NCI-H2171 treated with DMSO at 0.1 percent for 48 hours (cell line): Measurements from ENCODE around the gene AFF1.
"Not testable (repeated sequence)": the region's sequence is repeated elsewhere in the genome, so short reads cannot be mapped to it uniquely, and the experiment has no call there.

Experiments used
- DNase-seq: peaks from one replicate; lab custom pipeline; 2025; lab: John Stamatoyannopoulos, UW

Gene AFF1

DNA sequence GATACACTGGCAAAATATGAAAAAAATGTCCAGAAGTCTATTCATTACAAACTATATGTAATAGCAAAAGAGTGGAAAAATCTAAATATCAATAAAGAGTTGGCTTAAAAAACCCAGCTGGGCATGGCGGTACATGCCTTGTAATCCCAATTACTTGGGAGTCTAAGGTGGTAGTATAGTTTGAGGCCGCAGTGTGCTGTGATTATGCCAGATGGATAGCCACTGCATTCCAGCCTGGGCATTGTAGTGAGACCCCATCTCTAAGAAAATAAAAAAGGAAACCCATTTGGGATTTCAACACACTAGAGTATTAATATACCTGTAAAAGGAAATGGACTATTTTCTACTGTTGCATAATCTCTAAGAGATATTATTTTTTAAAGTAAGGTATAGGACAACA, 45.4 kb downstream of the AFF1 start:
- DNase-seq, result no peak

GRCh38 chr4:86981789-86982188, 47.0 kb downstream of the AFF1 start:
- DNase-seq, result no peak

DNA sequence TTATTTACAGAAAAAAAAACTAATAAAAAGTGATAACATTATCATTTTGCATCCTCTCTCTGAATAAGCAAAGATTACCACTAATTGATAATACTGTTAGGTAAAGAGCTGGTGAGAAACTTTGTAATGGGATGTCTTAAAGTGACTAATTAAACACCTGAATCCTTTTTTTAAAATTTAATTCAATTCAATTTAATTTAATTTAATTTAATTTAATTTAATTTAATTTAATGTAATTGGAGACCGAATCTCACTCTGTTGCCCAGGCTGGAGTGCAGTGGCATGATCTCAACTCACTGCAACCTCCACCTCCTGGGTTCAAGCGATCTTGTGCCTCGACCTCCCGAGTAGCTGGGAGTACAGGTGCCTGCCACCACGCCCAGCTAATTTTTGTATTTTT, 51.0 kb downstream of the AFF1 start:
- not testable (repeated sequence) for DNase-seq

DNA sequence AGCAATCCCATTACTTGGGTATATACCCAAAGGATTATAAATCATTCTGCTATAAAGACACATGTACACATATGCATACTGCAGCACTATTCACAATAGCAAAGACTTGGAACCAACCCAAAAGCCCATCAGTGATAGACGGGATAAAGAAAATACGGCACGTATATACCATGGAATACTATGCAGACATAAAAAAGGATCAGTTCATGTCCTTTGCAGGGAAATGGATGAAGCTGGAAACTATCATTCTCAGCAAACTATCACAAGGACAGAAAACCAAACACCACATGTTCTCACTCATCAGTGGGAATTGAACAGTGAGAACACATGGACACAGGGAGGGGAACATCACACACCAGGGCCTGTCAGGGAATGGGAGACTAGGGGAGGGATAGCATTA, 54.8 kb downstream of the AFF1 start:
- DNase-seq, result not testable (repeated sequence)

DNA sequence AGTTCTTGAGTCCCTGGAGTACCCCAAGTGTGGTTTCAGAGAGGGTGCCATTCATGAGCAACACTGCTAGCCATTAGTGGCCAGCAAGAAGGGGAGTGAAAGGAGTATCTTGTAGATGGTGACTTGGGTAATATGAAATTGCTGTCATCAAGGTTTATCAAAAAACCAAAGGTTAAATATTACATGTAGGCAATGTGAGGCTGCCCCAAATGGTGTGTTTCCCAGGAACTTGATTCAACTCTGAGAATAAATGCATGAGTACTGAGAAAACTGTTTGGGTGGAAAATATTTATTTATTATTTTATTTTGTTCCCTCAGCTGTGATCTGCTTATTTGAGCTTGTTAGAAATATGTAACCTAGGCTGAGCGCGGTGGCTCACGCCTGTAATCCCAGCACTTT, 55.7 kb downstream of the AFF1 start:
- no peak for DNase-seq

GRCh38 chr4:86991994-86992393, 57.2 kb downstream of the AFF1 start:
- DNase-seq, result no peak

GRCh38 chr4:86993909-86994681, 59.3 kb downstream of the AFF1 start:
- no peak for DNase-seq

GRCh38 chr4:86994686-86995085, 59.9 kb downstream of the AFF1 start:
- DNase-seq, result no peak

- not testable (repeated sequence) for DNase-seq
These were observed 61.7 kb downstream of the AFF1 start for GRCh38 chr4:86996510-86996909.

- DNase-seq, result no peak
These were observed 64.4 kb downstream of the AFF1 start for GRCh38 chr4:86999136-86999643.

- no peak for DNase-seq
These were observed 67.9 kb downstream of the AFF1 start for GRCh38 chr4:87002682-87003043.

- DNase-seq, result no peak
These were observed 68.5 kb downstream of the AFF1 start for GRCh38 chr4:87003266-87003665.

DNA sequence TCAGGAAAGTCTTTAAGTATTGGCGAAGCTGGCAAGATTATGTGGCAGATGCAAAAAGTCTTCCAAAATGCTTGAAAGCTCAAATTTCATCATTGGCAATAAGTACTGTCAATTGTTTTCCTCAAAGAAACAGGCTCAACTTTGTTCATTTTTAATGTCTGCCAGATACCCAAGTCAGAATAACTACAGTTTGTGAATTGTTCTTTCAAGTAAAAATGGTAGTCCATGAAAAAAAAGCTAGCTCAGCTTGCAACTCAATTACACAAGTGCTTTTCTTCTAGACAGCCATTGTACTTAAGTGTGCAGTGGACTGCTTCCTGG, 70.5 kb downstream of the AFF1 start:
- no peak for DNase-seq

GRCh38 chr4:87005690-87006425, 71.0 kb downstream of the AFF1 start:
- DNase-seq, result no peak

GRCh38 chr4:87006426-87006675, 71.5 kb downstream of the AFF1 start:
- no peak for DNase-seq

- peak; percentile 85 for DNase-seq
These were observed 72.1 kb downstream of the AFF1 start for GRCh38 chr4:87006676-87007527.

DNA sequence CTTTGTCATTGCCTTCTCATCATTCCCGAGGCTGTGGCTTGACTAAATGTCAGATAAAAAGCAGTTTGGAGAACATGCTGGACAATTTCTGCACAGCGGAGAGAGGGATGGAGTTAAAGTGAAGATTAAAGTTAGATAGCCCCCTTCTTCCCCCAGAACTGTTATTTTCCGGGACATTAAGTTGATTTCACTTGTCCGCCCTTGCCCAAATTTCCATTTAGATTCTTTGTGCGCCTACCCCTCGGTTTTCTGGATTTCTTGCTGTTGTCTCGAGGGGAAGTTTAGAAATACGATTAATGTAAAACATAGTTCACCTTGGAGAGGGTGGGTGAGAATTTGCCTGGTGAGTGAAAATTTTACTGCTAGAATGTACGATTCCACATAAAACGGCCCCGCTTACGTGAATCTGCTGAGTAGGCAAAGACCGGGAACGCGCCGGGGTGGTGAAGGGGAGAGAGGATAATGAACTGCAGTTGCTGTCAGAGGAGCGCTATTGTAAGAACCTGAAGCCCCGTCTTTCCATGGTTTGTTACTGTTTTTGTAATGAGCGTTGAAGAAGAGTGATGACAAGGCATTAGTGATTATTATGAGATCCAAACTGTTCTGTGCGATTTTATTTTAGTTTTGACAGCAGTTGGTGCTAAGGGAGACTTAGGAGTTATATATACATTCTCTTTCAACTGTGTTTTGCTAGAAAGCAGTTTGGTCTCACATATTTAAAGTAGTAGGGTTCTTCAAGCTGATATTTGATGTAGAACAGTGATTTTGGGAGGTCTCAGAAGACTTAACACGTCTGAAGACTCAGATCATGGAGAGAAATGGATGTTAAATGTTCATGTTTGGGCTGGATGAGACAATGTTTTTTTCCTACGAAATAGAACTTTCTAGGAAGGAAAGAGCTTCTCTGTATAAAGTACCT, 73.0 kb downstream of the AFF1 start:
- DNase-seq, result peak; percentile 56

GRCh38 chr4:87009095-87009648, 74.4 kb downstream of the AFF1 start:
- no peak for DNase-seq

DNA sequence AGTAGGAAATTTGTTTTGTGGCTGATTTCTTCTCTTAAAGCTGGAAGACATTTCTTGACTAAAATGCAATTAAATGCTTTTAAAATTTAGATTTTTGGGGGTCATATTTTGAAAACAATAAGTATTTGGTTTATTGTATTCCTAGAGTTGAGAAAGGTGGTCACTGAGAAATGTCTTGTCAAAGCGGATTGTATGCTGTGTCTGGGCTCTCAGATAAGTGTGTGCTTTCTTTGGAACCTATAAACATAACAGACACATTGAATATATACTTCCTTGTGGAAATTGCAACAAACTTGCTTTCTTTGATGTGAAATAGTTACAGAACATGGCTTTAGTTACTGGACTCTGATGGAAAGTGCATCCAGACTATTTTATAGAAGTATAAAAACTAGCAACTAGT, 75.4 kb downstream of the AFF1 start:
- no peak for DNase-seq

- DNase-seq, result no peak
These were observed 76.7 kb downstream of the AFF1 start for GRCh38 chr4:87011340-87012034.
